AG10803 (cell line): Measurements from ENCODE around the gene TAF3.

Source experiments
- DNase-seq: peaks from one replicate; pipeline ENCODE4 v3.0.0; 2010; ENCODE audit warnings: low read depth
- H3K4me3 ChIP-seq: 2 replicates; pipeline ENCODE4 v1.5.1; 2011; ENCODE audit warnings: mild to moderate bottlenecking, low read length, control low read depth
- CTCF ChIP-seq: conservative IDR thresholded peaks from 2 replicates; pipeline ENCODE4 v1.5.1; 2011; ENCODE audit warnings: mild to moderate bottlenecking, low read length, control low read depth, inconsistent platforms

The TAF3 gene

DNA sequence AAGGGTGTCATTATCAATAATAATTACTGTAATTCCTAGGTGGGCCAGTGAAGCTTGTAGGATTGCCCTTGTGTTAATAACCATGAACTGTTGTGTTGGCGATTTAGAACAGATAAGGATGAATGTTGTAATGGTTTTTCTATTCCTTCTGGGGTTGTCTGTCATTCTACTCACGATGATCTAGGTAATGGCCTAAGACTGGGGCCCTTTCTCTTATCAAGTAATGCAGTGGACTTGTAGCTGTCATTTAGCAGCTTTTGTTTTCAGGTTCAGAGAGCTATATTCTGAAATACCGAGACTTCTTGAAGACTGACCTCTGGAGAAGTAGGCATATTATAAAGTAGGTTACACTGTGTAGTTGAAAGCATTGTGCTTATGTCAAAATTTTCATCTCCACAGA, 110.2 kb downstream of the TAF3 start:
- H3K4me3 ChIP-seq = no peak overlapping the region
- TF ChIP-seq CTCF = no peak
- no peak for DNase-seq

DNA sequence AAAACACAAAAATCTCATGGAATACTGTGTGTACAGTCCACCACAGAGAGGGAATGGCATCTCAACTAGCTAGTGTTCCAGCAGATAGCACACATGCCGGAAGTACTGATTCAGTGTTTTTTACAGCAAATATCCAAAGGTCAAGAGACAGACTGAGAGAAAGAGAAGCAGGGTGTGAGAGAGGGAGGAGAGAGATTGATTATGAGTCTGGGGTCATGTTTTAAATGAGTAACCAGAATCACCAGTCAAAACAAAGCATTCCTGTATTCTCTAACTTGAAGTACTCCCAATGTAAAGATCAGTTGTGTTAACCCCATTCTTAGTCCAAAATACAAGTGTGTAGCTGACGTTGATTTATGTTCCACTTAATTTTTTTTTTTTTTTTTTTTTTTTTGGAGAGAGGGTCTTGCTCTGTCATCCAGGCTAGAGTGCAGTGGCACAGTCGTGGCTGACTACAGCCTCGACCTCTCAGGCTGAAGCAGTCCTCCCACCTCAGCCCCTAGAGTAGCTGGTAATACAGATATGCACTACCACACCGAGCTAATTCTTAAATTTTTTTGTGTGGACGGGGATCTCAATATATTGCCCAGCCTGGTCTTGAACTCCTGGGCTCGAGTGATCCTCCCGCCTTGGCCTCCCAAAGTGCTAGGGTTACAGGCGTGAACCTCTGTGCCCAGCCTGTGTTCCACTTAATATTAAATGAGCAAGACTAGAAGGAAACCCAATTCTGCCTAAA, 114.2 kb downstream of the TAF3 start:
- no peak overlapping the region for H3K4me3 ChIP-seq
- DNase-seq = no peak
- TF ChIP-seq CTCF = no peak

DNA sequence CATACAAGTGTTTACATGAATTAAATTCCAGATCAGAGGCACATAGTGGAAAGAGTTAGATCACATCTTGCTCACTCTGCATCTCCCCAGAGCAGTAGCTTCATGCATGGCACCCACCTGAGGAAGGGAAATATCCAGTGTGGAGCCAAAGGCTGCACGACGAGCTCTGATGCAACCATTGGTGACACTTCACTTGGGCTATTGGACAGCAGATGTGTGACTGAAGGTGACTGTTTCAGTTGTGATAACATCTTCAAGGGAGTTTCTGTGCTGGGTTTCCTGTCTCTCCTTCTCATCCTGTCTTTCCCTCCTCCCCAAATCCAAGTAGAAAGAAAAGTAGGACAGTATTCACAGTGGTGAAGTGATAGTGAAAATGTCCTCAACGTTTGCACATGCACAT, 115.0 kb downstream of the TAF3 start:
- no peak for DNase-seq
- H3K4me3 ChIP-seq = no peak overlapping the region
- no peak for TF ChIP-seq CTCF

DNA sequence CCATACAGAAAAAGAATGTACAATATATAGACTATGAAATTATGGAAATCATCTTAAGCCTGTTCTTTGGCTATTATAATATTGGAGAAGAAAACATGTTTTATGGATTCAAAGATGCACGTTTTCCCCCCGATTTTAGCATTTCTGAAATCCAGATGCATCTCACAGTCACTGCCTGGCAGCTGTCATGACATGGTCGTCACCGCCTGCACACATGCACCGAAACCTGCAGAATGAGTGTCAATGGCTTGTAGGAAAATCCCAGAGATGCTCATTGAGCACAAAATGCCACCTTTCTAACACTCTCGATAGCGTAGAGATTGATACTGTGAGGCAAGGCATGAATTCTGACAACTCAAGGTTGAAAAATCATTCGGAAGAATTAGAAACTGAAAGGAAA, 115.5 kb downstream of the TAF3 start:
- no peak for DNase-seq
- no peak for TF ChIP-seq CTCF
- H3K4me3 ChIP-seq = no peak overlapping the region

DNA sequence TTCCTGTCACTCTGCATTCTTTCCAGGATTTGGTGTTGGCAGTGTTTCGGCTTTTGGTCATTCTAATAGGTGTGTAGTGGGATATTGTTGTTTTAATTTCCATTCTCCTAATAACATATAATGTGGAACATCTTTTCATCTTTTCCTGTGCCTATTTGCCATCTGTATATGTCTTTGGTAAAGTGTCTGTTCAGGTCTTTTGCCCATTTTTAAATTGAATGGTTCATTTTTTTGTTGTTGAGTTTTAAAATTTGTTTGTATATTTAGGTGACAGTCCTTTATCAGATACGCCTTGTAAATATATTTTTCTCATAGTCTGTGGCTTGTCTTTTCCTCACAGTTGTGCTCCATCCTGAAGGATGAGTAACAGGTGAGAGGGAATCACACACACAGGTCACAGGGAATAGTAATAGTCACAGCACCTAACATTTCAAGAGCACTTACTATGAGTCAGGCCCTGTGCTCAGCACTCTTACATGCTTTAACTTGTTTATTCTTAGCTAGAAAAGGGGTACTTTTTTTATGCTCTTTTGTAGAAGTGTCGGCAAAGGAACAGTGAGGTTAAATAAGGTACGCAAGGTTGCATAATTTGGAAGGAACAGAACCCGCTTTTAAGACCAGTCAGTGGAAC, 119.1 kb downstream of the TAF3 start:
- no peak for DNase-seq
- TF ChIP-seq CTCF = no peak
- no peak overlapping the region for H3K4me3 ChIP-seq

- no peak for DNase-seq
- no peak for TF ChIP-seq CTCF
- no peak overlapping the region for H3K4me3 ChIP-seq
Measured at GRCh38 chr10:7941576-7941975, 123.3 kb downstream of the TAF3 start.

DNA sequence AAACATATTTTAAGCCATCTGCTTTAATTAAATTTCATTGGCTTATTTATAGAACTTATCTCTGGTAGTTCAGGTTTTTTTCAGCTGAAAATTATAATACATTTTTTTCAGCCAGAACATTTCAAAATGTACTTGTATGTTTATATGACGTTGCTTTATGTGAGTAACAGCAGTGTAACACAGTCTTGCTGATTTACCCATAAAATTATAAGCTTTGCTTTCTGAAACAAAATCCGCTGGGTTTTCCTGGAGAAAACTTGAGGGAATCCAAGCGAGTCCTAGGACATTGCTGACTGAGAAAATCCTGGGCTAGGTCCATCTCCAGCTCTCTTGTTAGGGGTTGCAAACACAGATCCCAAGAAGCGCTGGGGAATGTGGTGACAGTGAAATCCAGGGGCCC, 124.0 kb downstream of the TAF3 start:
- no peak for DNase-seq
- no peak for TF ChIP-seq CTCF
- no peak overlapping the region for H3K4me3 ChIP-seq
